Measurements from ENCODE around the gene PYGB. TPM values are rescaled to one million over a fixed set of nuclear protein-coding genes. Genes with fewer than 3 reads are reported as not detected.
A peak's percentile ranks its signal among the peaks of the same experiment; 100 is the strongest.

Gene PYGB
- total RNA-seq, 2 experiments from 2014 or later = 26.3 to 27.5 TPM

GRCh38 chr20:25303292-25304024 is 55.6 kb downstream of the PYGB start:
- ChIA-PET CTCF (no interaction called here), POLR2A (no interaction called here)
- Mint-ChIP-seq H3K9me3 (no peaks in the 10 kb centered on the region), H3K4me1 (ENCODE audit: low read depth) (no peaks in the 10 kb centered on the region), H3K36me3 (ENCODE audit: low read depth) (peaks cover 27% of the 10 kb centered on the region), H3K4me3 (no peak overlapping the region), H3K27ac (no peak overlapping the region), H3K27me3 (no peaks in the 10 kb centered on the region)
- Histone ChIP-seq H3K9me3 (ENCODE audit: control insufficient read depth in 1 of 2, insufficient read depth in 1 of 2, low read length in 2 of 2) (no peaks in the 10 kb centered on the region), H3K36me3 (ENCODE audit: insufficient read depth, low read length) (peaks cover 11% of the 10 kb centered on the region), H3K27me3 (ENCODE audit: control insufficient read depth in 1 of 2, insufficient read depth in 2 of 2, low read length in 2 of 2) (no peaks in the 10 kb centered on the region), H3K4me3 (ENCODE audit: low read length) (no peak overlapping the region), H3K27ac (ENCODE audit: low read depth in 1 of 2, low read length in 2 of 2) (no peak overlapping the region), H3K4me1 (ENCODE audit: insufficient read depth, low read length) (no peaks in the 10 kb centered on the region)
- intact Hi-C loops (cut with DNase I, micrococcal nuclease) = no loop called here
- ATAC-seq (ENCODE audit: poor library complexity) (no peak), DNase-seq (no peak)
- no peak for TF ChIP-seq CTCF (IDR thresholded peaks at IDR 0.05)

- Histone ChIP-seq H3K4me1 (ENCODE audit: insufficient read depth, low read length) (no peaks in the 10 kb centered on the region), H3K27ac (ENCODE audit: low read depth in 1 of 2, low read length in 2 of 2) (no peak overlapping the region), H3K36me3 (ENCODE audit: insufficient read depth, low read length) (peaks cover 14% of the 10 kb centered on the region), H3K27me3 (ENCODE audit: control insufficient read depth in 1 of 2, insufficient read depth in 2 of 2, low read length in 2 of 2) (no peaks in the 10 kb centered on the region), H3K9me3 (ENCODE audit: control insufficient read depth in 1 of 2, insufficient read depth in 1 of 2, low read length in 2 of 2) (no peaks in the 10 kb centered on the region), H3K4me3 (ENCODE audit: low read length) (no peak overlapping the region)
- Mint-ChIP-seq H3K9me3 (no peaks in the 10 kb centered on the region), H3K4me3 (no peak overlapping the region), H3K27ac (no peak overlapping the region), H3K27me3 (no peaks in the 10 kb centered on the region), H3K36me3 (ENCODE audit: low read depth) (peaks cover 31% of the 10 kb centered on the region), H3K4me1 (ENCODE audit: low read depth) (no peaks in the 10 kb centered on the region)
- intact Hi-C loops (cut with DNase I, micrococcal nuclease) = no loop called here
- no peak for DNase-seq
- ChIA-PET POLR2A (no interaction called here), CTCF (no interaction called here)
- ATAC-seq (ENCODE audit: poor library complexity) = no peak
- TF ChIP-seq CTCF (IDR thresholded peaks at IDR 0.05) = no peak
Observed at GRCh38 chr20:25304025-25304549, 56.2 kb downstream of the PYGB start.

GRCh38 chr20:25306991-25307903 is 59.4 kb downstream of the PYGB start:
- no peak for TF ChIP-seq CTCF (IDR thresholded peaks at IDR 0.05)
- peaks cover 16% of the 10 kb centered on the region for H3K4me1 Mint-ChIP-seq (ENCODE audit: low read depth)
- H3K27me3 ChIP-seq (ENCODE audit: control insufficient read depth in 1 of 2, insufficient read depth in 2 of 2, low read length in 2 of 2) = no peaks in the 10 kb centered on the region
- ChIA-PET POLR2A (no interaction called here), CTCF (no interaction called here)
- H3K4me3 Mint-ChIP-seq = no peak overlapping the region
- H3K9me3 Mint-ChIP-seq = no peaks in the 10 kb centered on the region
- H3K27ac Mint-ChIP-seq = peak overlapping the region; percentile 78
- H3K4me1 ChIP-seq (ENCODE audit: insufficient read depth, low read length) = peaks cover 21% of the 10 kb centered on the region
- H3K36me3 Mint-ChIP-seq (ENCODE audit: low read depth) = peaks cover 37% of the 10 kb centered on the region
- no peaks in the 10 kb centered on the region for H3K9me3 ChIP-seq (ENCODE audit: control insufficient read depth in 1 of 2, insufficient read depth in 1 of 2, low read length in 2 of 2)
- H3K27me3 Mint-ChIP-seq = no peaks in the 10 kb centered on the region
- DNase-seq (no peak), ATAC-seq (ENCODE audit: poor library complexity) (no peak)
- intact Hi-C loops (cut with DNase I, micrococcal nuclease) = no loop called here
- H3K4me3 ChIP-seq (ENCODE audit: low read length) = no peak overlapping the region
- no peak overlapping the region for H3K27ac ChIP-seq (ENCODE audit: low read depth in 1 of 2, low read length in 2 of 2)
- peaks cover 5% of the 10 kb centered on the region for H3K36me3 ChIP-seq (ENCODE audit: insufficient read depth, low read length)
